Measurements from ENCODE around the gene SH3RF3.

DNA sequence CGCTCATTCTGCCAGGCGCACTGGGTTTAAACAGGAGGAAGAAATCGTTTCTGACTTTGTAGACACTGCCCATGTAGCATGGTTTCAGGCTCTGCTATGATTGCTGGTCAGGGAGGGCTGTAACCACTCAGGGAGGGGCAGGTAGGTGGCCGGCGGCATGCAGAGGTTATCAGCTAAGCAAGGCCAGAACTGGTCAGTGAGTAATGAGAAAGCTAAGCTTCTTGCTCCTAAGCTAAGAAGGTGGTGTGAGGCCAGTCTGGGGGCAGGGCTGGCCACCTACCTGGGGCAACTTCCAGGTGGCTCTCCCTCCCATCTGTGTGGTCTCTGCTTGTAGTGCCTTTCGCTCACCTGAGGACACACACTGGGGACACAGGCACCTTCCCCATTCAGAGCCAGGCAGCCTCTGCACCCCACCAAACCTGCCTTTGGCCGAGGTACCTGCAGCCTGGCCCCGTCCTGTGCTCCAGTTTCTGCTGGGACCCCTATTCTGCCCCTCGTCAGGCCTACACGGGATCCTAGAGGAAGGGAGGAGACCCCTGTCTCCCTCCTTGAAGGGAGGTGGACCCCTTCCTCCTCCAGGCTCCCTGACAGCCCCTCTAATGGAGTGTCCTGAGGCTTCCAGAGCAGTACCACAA lies 288.8 kb downstream of the SH3RF3 start:
- TF ChIP-seq, protein P1, sequence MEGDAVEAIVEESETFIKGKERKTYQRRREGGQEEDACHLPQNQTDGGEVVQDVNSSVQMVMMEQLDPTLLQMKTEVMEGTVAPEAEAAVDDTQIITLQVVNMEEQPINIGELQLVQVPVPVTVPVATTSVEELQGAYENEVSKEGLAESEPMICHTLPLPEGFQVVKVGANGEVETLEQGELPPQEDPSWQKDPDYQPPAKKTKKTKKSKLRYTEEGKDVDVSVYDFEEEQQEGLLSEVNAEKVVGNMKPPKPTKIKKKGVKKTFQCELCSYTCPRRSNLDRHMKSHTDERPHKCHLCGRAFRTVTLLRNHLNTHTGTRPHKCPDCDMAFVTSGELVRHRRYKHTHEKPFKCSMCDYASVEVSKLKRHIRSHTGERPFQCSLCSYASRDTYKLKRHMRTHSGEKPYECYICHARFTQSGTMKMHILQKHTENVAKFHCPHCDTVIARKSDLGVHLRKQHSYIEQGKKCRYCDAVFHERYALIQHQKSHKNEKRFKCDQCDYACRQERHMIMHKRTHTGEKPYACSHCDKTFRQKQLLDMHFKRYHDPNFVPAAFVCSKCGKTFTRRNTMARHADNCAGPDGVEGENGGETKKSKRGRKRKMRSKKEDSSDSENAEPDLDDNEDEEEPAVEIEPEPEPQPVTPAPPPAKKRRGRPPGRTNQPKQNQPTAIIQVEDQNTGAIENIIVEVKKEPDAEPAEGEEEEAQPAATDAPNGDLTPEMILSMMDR (IDR thresholded peaks at IDR 0.05), result no peak
- TF ChIP-seq POLR2A (IDR thresholded peaks at IDR 0.05), result no peak
